ENCODE results near the gene DUS2.

GRCh38 chr16:68005786-68006286, 17.2 kb upstream of the DUS2 start:
- TF ChIP-seq POLR2A (IDR thresholded peaks at IDR 0.05; ENCODE audit: low read depth, low read length) = no peak
- no peak for TF ChIP-seq POLR2AphosphoS5 (IDR thresholded peaks at IDR 0.05; ENCODE audit: low read depth, low read length)

Data from GM12892 (cell line).